ENCODE measurements around the gene FAM167B.

FAM167B gene

GRCh38 chr1:32205401-32206370 is 41.3 kb upstream of the FAM167B start, which contains the start of gene IQCC:
Gene IQCC (plus strand): TSS chr1:32205671. CDS start chr1:32205682, 11 bp downstream.
- H3K27me3 ChIP-seq (ENCODE audit: control insufficient read depth, insufficient read depth, low read length, poor library complexity, severe bottlenecking) = no peaks in the 10 kb centered on the region
- peaks cover 12% of the 10 kb centered on the region for H3K4me1 ChIP-seq (ENCODE audit: control insufficient read depth, insufficient read depth, low read length)
- H3K9me3 ChIP-seq (ENCODE audit: control insufficient read depth, low read length) = no peaks in the 10 kb centered on the region
- 5 to 6% methylated on average over 77 of the region's 77 CpGs for WGBS, 2 experiments
- peaks cover 6% of the 10 kb centered on the region for H3K36me3 ChIP-seq (ENCODE audit: control insufficient read depth, insufficient read depth, low read length)
- H3K27ac ChIP-seq (ENCODE audit: insufficient read depth, low read depth, low read length, poor library complexity, severe bottlenecking) = no peak within 1 kb of the TSS
- H3K4me3 ChIP-seq (ENCODE audit: insufficient read depth, low read depth, low read length) = peak within 1 kb of the TSS; percentile 82

GRCh38 chr1:32208469-32208868 is 38.6 kb upstream of the FAM167B start:
- Histone ChIP-seq H3K4me1 (ENCODE audit: control insufficient read depth, insufficient read depth, low read length) (peaks cover 7% of the 10 kb centered on the region), H3K9me3 (ENCODE audit: control insufficient read depth, low read length) (no peaks in the 10 kb centered on the region), H3K27me3 (ENCODE audit: control insufficient read depth, insufficient read depth, low read length, poor library complexity, severe bottlenecking) (no peaks in the 10 kb centered on the region), H3K4me3 (ENCODE audit: insufficient read depth, low read depth, low read length) (no peak overlapping the region), H3K36me3 (ENCODE audit: control insufficient read depth, insufficient read depth, low read length) (peaks cover 6% of the 10 kb centered on the region), H3K27ac (ENCODE audit: insufficient read depth, low read depth, low read length, poor library complexity, severe bottlenecking) (no peak overlapping the region)
- WGBS, 2 experiments = 95 to 96% methylated on average over 6 of the region's 6 CpGs

- WGBS, 2 experiments = 89 to 90% methylated on average over 5 of the region's 5 CpGs
- no peak within 1 kb of the TSS for H3K27ac ChIP-seq (ENCODE audit: insufficient read depth, low read depth, low read length, poor library complexity, severe bottlenecking)
- H3K36me3 ChIP-seq (ENCODE audit: control insufficient read depth, insufficient read depth, low read length) = peaks cover 6% of the 10 kb centered on the region
- no peak within 1 kb of the TSS for H3K4me3 ChIP-seq (ENCODE audit: insufficient read depth, low read depth, low read length)
- H3K4me1 ChIP-seq (ENCODE audit: control insufficient read depth, insufficient read depth, low read length) = peaks cover 7% of the 10 kb centered on the region
- H3K27me3 ChIP-seq (ENCODE audit: control insufficient read depth, insufficient read depth, low read length, poor library complexity, severe bottlenecking) = no peaks in the 10 kb centered on the region
- H3K9me3 ChIP-seq (ENCODE audit: control insufficient read depth, low read length) = no peaks in the 10 kb centered on the region
Measured at GRCh38 chr1:32208891-32209328, 38.1 kb upstream of the FAM167B start, which contains the start of gene DCDC2B. Gene DCDC2B (plus strand): TSS chr1:32209089. CDS start chr1:32209094, 5 bp downstream.

GRCh38 chr1:32215629-32216480 is 31.2 kb upstream of the FAM167B start:
- no peak overlapping the region for H3K4me3 ChIP-seq (ENCODE audit: insufficient read depth, low read depth, low read length)
- 84 to 88% methylated on average over 10 of the region's 10 CpGs for WGBS, 2 experiments
- peaks cover 9% of the 10 kb centered on the region for H3K36me3 ChIP-seq (ENCODE audit: control insufficient read depth, insufficient read depth, low read length)
- H3K27ac ChIP-seq (ENCODE audit: insufficient read depth, low read depth, low read length, poor library complexity, severe bottlenecking) = no peak overlapping the region
- H3K4me1 ChIP-seq (ENCODE audit: control insufficient read depth, insufficient read depth, low read length) = peaks cover under 1% of the 10 kb centered on the region
- H3K27me3 ChIP-seq (ENCODE audit: control insufficient read depth, insufficient read depth, low read length, poor library complexity, severe bottlenecking) = no peaks in the 10 kb centered on the region
- H3K9me3 ChIP-seq (ENCODE audit: control insufficient read depth, low read length) = no peaks in the 10 kb centered on the region

- H3K27me3 ChIP-seq (ENCODE audit: control insufficient read depth, insufficient read depth, low read length, poor library complexity, severe bottlenecking) = no peaks in the 10 kb centered on the region
- no peak overlapping the region for H3K27ac ChIP-seq (ENCODE audit: insufficient read depth, low read depth, low read length, poor library complexity, severe bottlenecking)
- H3K4me3 ChIP-seq (ENCODE audit: insufficient read depth, low read depth, low read length) = no peak overlapping the region
- peaks cover 7% of the 10 kb centered on the region for H3K4me1 ChIP-seq (ENCODE audit: control insufficient read depth, insufficient read depth, low read length)
- peaks cover 9% of the 10 kb centered on the region for H3K36me3 ChIP-seq (ENCODE audit: control insufficient read depth, insufficient read depth, low read length)
- H3K9me3 ChIP-seq (ENCODE audit: control insufficient read depth, low read length) = no peaks in the 10 kb centered on the region
- 95 to 97% methylated on average over 5 of the region's 5 CpGs for WGBS, 2 experiments
Measured at GRCh38 chr1:32216566-32216965, 30.5 kb upstream of the FAM167B start.

GRCh38 chr1:32219022-32219421 is 28.0 kb upstream of the FAM167B start:
- H3K27ac ChIP-seq (ENCODE audit: insufficient read depth, low read depth, low read length, poor library complexity, severe bottlenecking) = no peak overlapping the region
- peaks cover 9% of the 10 kb centered on the region for H3K36me3 ChIP-seq (ENCODE audit: control insufficient read depth, insufficient read depth, low read length)
- peaks cover 8% of the 10 kb centered on the region for H3K4me1 ChIP-seq (ENCODE audit: control insufficient read depth, insufficient read depth, low read length)
- no peaks in the 10 kb centered on the region for H3K9me3 ChIP-seq (ENCODE audit: control insufficient read depth, low read length)
- no peaks in the 10 kb centered on the region for H3K27me3 ChIP-seq (ENCODE audit: control insufficient read depth, insufficient read depth, low read length, poor library complexity, severe bottlenecking)
- no peak overlapping the region for H3K4me3 ChIP-seq (ENCODE audit: insufficient read depth, low read depth, low read length)
- WGBS, 2 experiments = 92% methylated on average over 6 to 7 of the region's 7 CpGs

GRCh38 chr1:32220746-32221580 is 26.1 kb upstream of the FAM167B start:
- 93% methylated on average over 4 of the region's 4 CpGs for WGBS, 2 experiments

GRCh38 chr1:32221581-32221979 is 25.4 kb upstream of the FAM167B start:
- Histone ChIP-seq H3K36me3 (ENCODE audit: control insufficient read depth, insufficient read depth, low read length) (no peaks in the 10 kb centered on the region), H3K4me1 (ENCODE audit: control insufficient read depth, insufficient read depth, low read length) (peaks cover 8% of the 10 kb centered on the region), H3K9me3 (ENCODE audit: control insufficient read depth, low read length) (no peaks in the 10 kb centered on the region), H3K27ac (ENCODE audit: insufficient read depth, low read depth, low read length, poor library complexity, severe bottlenecking) (no peak overlapping the region), H3K4me3 (ENCODE audit: insufficient read depth, low read depth, low read length) (peak overlapping the region; percentile 83), H3K27me3 (ENCODE audit: control insufficient read depth, insufficient read depth, low read length, poor library complexity, severe bottlenecking) (no peaks in the 10 kb centered on the region)
- 10 to 13% methylated on average over 13 of the region's 13 CpGs for WGBS, 2 experiments

More at GRCh38 chr1:32220746-32221580, 26.1 kb upstream of the FAM167B start:
- H3K9me3 ChIP-seq (ENCODE audit: control insufficient read depth, low read length) = no peaks in the 10 kb centered on the region
- H3K4me3 ChIP-seq (ENCODE audit: insufficient read depth, low read depth, low read length) = peak overlapping the region; percentile 83
- H3K4me1 ChIP-seq (ENCODE audit: control insufficient read depth, insufficient read depth, low read length) = peaks cover 8% of the 10 kb centered on the region
- no peaks in the 10 kb centered on the region for H3K27me3 ChIP-seq (ENCODE audit: control insufficient read depth, insufficient read depth, low read length, poor library complexity, severe bottlenecking)
- no peaks in the 10 kb centered on the region for H3K36me3 ChIP-seq (ENCODE audit: control insufficient read depth, insufficient read depth, low read length)
- no peak overlapping the region for H3K27ac ChIP-seq (ENCODE audit: insufficient read depth, low read depth, low read length, poor library complexity, severe bottlenecking)

GRCh38 chr1:32221980-32222755 is 24.9 kb upstream of the FAM167B start, which contains the start of the genes EIF3I and TMEM234:
Gene EIF3I (plus strand): TSS chr1:32222407. CDS start chr1:32222442, 35 bp downstream.
Gene TMEM234 (minus strand): TSS chr1:32222353. CDS start chr1:32222322, 31 bp downstream.
- WGBS, 2 experiments = 0 to 1% methylated on average over 46 of the region's 46 CpGs
- H3K27ac ChIP-seq (ENCODE audit: insufficient read depth, low read depth, low read length, poor library complexity, severe bottlenecking) = peak within 1 kb of the TSS; percentile 26
- H3K4me3 ChIP-seq (ENCODE audit: insufficient read depth, low read depth, low read length) = peak within 1 kb of the TSS; percentile 83
- H3K27me3 ChIP-seq (ENCODE audit: control insufficient read depth, insufficient read depth, low read length, poor library complexity, severe bottlenecking) = no peaks in the 10 kb centered on the region
- no peaks in the 10 kb centered on the region for H3K9me3 ChIP-seq (ENCODE audit: control insufficient read depth, low read length)
- no peaks in the 10 kb centered on the region for H3K36me3 ChIP-seq (ENCODE audit: control insufficient read depth, insufficient read depth, low read length)
- peaks cover 8% of the 10 kb centered on the region for H3K4me1 ChIP-seq (ENCODE audit: control insufficient read depth, insufficient read depth, low read length)

All from ectodermal cell (in vitro differentiated cells).